GM18861 (cell line): ENCODE measurements around the gene IGFBPL1.
"Not testable (repeated sequence)": the region's sequence is repeated elsewhere in the genome, so short reads cannot be mapped to it uniquely, and the experiment has no call there.

Experiments used
- ATAC-seq: cut with Tn5 transposase; IDR thresholded peaks from one replicate; pipeline ENCODE4 v1.9.1; 2021; ENCODE audit not compliant: unreplicated experiment

The IGFBPL1 gene

GRCh38 chr9:38401994-38402393, 22.3 kb downstream of the IGFBPL1 start:
- ATAC-seq = no peak

DNA sequence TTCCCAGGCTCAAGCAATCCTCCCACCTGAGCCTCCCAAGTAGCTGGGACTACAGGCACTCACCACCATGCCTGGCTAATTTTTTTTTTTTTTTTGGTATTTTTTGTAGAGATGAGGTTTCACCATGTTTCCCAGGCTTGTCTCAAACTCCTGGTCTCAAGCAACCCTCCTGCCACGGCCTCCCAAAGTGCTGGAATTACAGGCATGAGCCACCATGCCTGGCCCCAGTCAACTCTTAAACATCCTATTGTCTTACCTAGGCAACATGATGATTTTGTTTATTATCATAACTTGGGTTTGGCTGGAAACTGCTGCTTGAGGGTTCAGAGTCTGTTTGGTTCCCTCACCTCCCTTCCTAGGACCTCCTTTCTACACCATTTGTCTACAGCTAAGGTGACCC, 25.1 kb downstream of the IGFBPL1 start:
- not testable (repeated sequence) for ATAC-seq

GRCh38 chr9:38396371-38396671, 27.9 kb downstream of the IGFBPL1 start:
- ATAC-seq = no peak

DNA sequence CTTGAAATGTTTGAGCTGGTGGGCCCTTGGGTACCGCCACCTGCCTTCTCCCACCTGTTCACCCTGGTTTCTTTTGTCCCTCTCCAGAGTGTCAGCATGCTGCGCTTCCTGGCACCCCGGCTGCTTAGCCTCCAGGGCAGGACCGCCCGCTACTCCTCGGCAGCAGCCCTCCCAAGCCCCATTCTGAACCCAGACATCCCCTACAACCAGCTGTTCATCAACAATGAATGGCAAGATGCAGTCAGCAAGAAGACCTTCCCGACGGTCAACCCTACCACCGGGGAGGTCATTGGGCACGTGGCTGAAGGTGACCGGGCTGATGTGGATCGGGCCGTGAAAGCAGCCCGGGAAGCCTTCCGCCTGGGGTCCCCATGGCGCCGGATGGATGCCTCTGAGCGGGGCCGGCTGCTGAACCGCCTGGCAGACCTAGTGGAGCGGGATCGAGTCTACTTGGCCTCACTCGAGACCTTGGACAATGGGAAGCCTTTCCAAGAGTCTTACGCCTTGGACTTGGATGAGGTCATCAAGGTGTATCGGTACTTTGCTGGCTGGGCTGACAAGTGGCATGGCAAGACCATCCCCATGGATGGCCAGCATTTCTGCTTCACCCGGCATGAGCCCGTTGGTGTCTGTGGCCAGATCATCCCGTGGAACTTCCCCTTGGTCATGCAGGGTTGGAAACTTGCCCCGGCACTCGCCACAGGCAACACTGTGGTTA, 28.4 kb downstream of the IGFBPL1 start:
- ATAC-seq = no peak

GRCh38 chr9:38394416-38394815, 29.8 kb downstream of the IGFBPL1 start:
- no peak for ATAC-seq

DNA sequence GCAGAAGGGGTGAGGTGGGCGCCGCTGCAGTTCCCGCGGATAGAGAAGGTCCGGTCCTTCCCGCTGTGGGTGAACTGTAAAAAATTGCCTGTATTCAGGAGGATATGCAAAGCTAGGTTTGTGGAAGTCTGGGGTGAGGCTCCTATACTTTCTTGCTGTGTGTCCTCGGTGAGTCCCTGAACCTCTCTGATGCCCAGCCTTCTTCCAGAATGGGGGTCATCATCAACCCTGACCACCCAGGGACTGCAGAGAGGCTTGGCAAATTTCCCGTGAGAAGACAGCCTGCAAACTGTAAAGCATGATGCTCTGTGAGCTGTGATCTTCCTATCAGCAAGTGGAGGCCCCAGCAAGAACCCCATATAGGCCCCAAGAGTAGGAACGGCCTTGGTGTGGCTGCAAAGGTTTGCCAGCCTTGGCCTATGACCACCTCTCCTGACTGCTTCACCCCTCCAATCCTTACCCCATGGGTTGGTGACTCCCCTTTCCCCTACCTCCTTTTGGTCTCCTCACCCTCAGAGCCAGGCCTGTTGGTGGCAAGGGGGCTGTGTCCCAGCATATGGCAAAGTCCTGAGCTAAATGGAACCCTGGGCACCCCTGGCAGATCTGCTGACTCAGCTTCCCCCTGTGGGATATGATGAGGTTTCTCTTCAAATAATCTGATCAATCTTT, 31.0 kb downstream of the IGFBPL1 start:
- ATAC-seq = no peak

DNA sequence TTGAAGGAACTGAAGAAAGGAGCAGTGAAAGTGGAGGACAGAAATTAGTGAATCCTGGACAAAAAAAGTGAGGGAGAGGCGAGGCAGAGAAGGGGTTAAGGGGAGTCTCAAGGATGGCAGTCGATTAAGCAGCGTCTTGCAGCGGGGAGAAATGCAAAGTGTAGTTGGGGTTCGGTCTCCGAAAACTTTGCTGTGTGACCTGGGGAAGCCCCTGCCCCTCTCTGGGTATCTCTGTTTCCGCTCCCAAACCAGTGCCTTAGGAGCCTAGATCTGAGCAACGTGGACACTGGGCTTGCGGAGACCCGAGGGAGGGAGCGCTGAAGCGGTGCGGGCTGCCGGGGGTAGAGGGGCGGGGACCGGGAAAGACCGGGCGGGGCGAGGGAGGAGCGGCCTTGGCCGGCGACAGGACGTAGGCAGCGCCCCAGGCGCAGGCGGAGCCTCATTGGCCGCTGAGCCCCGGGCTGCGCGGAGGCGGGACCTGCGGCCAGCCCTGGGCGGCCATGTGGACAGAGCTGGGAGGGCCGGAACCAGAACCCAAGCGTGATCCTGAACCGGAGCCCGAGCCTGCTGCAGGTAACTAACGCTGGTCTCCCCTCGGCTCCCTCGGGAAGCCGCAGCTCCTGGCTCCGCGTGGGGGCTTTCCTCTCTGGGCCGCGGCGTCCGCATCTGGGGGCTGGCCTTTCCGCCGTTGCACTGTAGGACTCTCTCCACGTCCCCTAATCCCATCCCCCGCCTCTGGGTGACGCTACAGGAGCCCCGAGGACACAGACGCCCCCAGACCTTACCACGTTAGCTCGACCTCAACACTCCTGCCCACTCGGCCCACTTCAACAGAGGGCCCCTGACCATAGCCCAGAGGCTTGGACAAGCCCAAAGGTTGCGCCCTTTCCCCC, 31.8 kb downstream of the IGFBPL1 start, which contains the start of gene ALDH1B1:
Gene ALDH1B1 (plus strand): TSS at position 468 of the 893 bp plus-strand sequence. CDS start 3,047 bp downstream, outside the sequence.
- ATAC-seq = peak; percentile 96

DNA sequence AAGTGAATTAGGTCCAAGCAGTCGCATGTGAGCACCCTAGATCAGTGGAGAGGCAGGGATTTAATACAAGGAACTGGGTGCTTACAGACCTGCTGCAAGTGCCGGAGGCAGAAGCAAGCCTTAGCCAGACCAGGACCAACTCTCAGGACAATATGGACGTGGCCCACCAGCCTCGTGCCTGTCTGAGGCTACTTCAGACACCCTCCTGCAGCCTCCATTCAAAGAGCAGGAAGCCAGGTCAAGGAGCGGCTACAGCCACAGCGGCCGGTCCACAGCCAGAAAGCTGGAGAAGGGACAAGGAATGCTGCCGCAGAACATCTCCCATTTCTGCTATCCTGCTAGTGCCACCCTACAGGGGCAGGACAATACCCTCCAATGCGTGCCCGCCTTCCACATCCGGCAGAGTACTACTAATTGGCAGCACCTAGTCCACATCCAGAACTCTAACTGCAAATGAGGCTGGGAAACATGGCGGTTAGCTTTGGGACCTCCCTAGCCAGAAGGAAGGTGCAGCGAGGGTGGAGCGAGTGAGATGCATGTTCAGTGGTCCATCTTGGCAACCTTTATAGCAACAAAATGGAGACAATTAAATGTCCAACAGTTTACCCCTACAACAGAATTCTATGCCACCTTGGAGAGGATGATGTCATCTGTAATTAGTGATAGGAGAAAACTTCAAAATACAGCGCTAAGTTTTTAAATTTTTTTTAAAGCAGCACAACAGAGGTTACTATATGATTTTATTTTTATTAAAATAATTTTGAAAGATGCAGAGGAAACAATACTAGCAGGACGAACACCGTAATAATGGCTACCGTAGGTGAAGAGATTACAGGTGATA, 32.8 kb downstream of the IGFBPL1 start:
- no peak for ATAC-seq

DNA sequence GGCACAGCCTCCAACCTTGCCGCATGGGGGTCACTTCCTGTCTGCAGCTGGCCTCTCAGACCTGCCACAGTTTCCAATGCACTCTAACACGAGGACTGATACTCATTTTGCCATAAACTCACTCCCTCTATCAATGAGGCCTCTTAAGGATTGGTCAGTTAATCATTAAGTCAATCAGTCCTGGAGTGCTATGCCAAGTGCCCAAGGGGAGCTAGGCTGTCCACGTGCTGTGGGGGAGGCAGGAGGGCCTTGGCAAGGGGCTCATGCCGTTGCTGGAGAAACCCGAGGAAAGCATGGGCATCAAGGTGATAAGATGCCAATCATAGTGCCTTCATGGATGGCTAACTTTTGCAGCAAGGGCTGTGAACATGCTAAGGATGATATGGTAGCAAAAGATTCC, 33.4 kb downstream of the IGFBPL1 start:
- no peak for ATAC-seq

- no peak for ATAC-seq
Observed at GRCh38 chr9:38390442-38390841, 33.8 kb downstream of the IGFBPL1 start.

DNA sequence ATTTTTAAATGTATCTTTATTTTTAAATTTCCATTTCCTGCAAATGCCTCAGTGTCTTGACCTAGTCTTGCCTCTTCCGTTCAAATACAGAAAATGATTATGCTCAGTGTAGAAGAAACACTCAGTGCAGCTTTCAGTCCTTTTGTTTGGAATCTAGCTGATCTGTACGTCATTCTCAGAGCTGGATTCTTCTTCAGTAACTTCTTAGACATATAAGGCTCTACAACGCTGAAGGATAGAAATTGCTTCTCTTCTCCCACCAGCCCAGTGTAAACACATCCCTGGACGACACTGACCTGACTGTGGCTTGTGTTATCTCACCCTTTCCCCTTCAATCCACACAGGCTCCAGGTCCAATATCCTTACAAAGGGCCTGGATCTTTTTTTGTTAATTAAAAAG, 34.9 kb downstream of the IGFBPL1 start:
- no peak for ATAC-seq

DNA sequence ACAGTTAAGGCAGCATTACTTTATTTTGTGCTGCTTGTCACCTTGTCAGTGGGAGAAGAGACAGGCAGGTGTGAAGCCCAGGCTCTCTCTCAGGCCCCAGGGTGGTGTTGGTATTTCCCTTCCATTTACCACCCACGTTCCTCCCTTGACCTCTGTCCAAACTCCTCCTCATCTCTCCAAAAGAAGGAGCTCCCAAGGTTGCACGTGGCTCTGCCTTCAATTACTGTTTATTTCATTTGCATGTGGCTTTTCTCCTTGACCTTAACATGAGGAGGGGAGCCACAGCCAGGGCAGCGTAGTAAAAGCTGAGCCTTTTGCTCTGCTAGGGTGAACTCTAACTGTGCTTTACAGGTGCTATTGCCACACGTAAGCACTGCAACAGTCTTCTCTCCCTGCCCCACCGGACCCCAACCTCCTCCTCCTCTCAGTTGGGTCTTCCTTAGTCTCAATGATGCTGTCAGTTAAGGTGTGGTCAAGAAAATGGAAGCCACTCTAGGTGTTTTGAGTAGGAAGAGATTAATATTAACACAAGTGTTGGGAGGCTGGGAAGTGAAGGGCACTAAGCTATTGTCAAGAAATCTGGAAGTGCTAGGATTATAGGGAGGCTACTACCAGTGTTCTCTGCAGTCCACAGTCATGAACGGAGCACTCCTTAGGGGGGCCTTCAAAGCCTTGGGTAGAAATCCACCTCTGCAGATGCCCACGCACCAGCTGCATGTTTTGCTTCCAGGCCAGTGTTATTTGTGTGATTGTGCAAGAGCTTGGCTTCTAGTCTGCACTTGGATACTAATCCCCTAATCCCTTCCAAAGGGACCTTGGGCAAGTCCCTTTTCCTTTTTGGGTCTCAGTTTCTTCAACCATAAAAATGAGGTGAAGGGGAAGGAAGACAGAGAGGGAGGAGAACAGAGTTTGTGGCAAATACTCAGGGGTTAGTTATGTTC, 35.7 kb downstream of the IGFBPL1 start:
- no peak for ATAC-seq

GRCh38 chr9:38387751-38388150, 36.5 kb downstream of the IGFBPL1 start:
- ATAC-seq = no peak

- no peak for ATAC-seq
Observed at GRCh38 chr9:38387066-38387465, 37.2 kb downstream of the IGFBPL1 start.

DNA sequence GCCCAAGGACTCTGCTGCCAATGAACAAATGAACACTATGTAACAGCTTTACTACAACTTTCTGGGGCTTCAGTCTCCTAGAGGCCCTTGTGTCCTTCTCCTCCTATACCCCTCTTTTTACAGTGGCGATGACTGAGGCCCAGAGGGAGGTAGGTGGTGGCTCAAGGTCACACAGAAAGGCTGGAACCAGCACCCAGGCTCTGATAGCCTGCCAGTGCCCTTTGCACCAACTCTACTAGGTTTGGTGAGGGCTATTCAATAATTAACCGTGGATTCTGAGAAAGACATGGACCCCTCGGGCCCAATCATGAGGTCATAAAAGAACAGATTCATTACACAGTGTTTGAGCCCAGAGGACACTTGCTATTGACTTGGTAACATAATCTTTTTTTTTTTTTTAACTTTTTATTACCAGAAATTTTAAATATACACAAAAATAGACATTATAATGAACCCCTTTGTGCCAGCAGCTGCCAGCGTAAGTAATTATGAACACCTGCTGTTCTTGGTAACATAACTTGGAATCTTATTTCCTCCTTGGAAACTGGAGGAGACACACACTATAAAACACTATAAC, 37.8 kb downstream of the IGFBPL1 start:
- ATAC-seq = no peak

DNA sequence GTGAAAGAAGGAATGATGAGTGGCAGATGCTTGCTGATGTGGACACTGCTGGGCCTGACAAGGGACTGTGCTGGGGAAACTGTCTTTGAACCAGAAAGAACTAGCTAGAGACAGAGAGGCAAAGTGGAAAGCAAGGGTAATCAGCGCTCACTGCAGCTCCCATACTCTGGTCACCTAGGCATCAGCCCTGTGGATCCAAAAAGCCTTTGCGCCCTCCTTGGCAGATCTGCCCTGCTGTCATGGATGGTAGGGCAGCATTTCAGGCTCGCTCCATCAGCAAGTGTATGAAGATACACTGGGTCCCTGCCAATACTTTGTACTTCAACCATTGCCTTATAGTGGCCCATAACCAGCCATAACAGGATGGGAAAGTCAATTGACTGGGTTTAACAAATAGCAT, 38.4 kb downstream of the IGFBPL1 start:
- no peak for ATAC-seq

GRCh38 chr9:38384990-38385848, 39.0 kb downstream of the IGFBPL1 start:
- ATAC-seq = no peak

DNA sequence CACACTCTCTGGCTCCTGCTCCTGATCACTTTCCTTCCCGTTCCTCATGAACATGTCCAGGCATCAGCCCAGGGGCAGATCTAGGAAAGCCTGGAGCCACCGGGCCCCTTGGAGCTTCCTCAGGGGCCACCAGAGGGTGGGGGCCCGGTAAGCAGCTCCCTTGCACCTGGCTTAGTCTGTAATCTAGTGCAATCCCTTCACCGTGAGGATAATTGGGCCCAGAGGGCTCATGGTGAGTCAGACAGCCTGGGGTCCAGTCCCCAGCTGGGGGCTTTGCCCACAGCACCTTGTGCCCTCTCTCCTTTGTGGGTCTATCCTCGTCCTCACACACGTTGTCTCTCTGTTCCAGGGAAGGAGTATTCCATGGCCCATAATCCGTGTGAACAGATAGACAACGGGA, 42.1 kb downstream of the IGFBPL1 start:
- no peak for ATAC-seq
